ENCODE data around the gene RAB40B.
A peak's percentile ranks its signal among the peaks of the same experiment; 100 is the strongest.
"Not testable (repeated sequence)": the region's sequence is repeated elsewhere in the genome, so short reads cannot be mapped to it uniquely, and the experiment has no call there.

RAB40B gene

GRCh38 chr17:82666931-82667667 is 31.4 kb downstream of the RAB40B start:
- no peak for DNase-seq

DNA sequence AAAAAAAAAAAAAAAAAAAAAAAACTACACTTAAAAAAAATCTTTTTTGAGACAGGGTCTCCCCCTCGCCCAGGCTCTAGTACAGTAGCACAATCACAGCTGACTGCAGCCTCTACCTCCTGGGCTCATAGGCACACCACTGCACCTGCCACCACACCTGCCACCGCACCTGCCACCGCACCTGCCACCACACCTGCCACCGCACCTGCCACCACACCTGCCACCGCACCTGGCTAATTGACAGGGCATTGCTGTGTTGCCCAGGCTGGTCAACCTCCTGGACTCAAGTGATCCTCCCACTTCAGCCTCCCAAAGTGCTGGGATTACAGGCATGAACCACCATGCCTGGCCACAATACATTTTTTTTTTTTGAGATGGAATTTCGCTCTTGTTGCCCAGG is 32.6 kb downstream of the RAB40B start:
- no peak for DNase-seq

DNA sequence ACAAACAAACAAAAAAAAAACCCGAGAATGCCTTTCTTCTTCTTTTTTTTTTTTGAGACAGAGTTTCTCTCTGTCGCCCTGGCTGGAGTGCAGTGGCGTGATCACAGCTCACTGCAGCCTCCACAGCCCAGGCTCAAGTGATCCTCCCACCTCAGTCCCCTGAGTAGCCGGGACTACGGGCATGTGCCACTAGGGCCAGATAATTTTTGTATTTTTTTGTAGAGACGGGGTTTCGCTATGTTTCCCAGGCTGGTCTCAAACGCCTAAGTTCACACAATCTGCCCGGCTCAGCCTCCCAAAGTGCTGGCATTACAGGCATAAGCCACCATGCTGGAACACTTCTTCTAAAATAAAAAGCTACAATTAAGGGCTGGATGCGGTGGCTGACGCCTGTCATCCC is 33.3 kb downstream of the RAB40B start:
- DNase-seq, result no peak

DNA sequence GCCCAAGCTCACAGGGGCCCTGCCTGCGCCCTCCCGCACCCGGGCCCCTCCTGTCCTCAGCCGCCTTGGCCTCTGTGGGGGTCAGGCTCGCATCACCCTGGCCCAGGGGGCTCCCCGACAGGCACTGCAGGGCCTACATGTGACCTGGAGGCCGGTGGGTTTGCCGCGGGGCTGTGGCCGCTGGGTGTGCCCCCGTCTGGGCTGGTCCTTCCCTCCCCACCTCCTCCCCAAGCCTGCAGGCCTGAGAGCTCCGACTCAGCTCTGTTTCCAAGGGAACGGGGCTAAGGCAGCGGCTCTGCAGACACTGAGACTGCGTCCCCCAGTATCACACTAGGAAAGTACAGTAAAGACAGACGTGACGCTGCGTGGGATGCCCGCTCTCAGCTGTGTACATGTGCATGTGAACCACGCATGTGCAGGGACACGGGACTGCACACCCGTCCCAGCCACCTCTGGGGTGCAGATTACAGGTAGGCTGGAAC is 33.8 kb downstream of the RAB40B start:
- no peak for DNase-seq

GRCh38 chr17:82664276-82664575 is 34.3 kb downstream of the RAB40B start:
- no peak for DNase-seq

- DNase-seq, result no peak
Measured at GRCh38 chr17:82663381-82664275, 34.9 kb downstream of the RAB40B start.

DNA sequence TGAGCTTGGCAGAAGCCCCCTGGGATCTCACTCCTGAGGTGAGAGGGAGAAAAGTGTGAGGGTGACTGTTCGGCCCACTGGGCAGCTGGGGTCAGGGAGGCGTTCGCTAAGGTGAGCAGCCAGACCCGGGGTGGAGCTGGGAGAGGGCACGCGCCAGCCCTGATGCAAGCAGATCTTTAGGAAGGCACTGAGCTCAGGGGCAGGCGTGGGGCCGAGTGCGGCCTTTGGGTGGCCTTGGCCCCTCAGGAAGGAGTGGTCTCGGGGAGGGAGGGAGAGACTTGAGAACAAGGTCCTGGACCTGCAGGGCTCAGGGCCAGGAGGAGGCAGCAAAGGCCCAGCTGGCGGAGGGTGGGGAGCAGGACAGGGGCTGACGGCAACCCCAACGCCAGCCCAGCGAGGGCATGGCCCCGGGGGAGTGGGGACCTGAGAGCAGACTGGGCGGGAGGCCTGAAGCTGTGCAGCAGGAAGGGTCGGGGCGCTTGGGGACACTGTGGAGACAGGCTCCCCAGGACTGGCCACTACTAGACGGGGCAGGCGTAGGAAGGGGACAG is 35.7 kb downstream of the RAB40B start:
- no peak for DNase-seq

DNA sequence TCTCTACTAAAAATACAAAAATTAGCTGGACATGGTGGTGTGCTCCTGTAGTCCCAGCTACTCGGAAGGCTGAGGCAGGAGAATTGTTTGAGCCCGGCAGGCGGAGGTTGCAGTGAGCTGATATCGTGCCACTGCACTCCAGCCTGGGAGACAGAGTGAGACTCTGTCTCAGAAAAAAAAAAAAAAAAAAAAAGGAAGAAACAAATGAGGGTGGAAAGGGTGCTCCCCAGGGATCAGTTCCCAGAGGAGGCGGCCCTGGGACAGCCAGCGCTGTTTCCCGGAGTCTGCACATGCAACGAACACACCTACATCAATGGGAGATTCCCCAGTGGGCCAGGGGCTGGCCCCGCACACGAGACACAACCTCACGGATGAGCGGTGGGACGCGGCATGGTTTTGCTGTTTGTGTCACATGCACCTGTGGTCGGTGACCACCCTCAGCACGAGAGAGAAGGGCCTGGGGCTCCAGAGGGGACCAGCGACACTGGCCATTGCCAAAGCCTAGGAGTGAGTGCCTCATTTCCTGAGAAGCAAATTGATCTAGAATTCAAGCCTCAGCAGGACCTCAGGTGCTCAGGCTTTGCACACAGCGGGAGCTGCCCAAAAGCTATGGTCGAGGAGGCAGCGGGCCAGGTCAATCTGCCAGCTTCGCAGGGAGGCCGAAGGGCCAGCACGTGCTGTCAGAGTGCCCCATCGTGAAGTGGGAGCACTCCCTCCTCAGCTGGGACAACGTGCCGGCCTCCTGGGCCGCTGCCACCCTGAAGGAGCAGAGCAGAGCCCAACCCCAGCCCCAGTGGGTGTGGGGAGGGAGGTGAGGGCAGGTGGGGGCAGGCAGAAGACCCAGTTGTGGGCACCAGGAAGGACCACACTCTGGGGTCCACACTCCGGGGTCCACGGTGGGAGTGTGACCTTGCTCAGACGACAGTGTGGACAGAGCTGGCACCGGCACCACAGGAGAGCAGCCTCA is 36.5 kb downstream of the RAB40B start:
- DNase-seq, result no peak

GRCh38 chr17:82659886-82660285 is 38.6 kb downstream of the RAB40B start:
- no peak for DNase-seq

GRCh38 chr17:82658796-82659452 is 39.6 kb downstream of the RAB40B start:
- no peak for DNase-seq

DNA sequence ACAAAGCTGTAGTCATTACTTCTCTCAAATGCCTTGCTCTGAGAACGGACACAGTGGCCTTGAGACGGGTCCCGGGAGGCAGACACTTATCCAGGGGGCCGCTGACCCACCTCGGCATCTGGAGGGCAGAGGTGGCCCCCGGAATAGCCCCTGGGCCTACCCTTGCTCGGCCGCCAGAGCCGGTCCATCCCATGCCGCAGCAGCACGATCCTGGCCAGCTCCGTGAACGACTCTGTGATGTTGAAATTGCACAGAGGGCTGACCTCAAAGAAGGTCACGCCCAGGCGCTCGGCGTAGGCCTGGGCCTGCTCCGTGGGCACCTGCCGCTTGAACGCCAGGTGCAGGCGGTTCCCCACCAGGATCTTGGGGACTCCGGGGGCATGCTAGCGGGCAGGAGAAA is 40.2 kb downstream of the RAB40B start:
- DNase-seq, result no peak

DNA sequence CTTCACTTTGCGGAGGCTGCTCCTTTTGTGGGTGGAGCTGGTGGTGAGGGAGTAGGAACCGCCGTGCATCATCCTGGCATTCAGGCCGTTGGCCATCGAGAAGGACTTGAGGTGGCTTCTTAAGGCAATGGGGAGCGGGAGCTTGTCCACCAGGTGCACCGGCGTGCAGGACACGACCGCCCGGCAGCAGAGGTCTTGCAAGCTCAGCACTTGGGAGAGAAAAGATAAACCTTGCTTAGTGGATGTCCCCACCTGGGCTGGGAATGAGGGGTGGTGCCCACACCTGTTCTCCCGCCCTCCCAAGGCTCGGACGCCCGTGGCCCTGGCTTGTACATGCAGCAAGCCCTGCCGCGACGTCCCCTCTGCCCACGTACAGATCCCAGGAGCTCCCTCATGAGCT is 40.6 kb downstream of the RAB40B start:
- no peak for DNase-seq

GRCh38 chr17:82656266-82656665 is 42.2 kb downstream of the RAB40B start:
- DNase-seq, result no peak

GRCh38 chr17:82655523-82655922 is 43.0 kb downstream of the RAB40B start:
- DNase-seq, result no peak

GRCh38 chr17:82655038-82655479 is 43.4 kb downstream of the RAB40B start:
- DNase-seq, result no peak

DNA sequence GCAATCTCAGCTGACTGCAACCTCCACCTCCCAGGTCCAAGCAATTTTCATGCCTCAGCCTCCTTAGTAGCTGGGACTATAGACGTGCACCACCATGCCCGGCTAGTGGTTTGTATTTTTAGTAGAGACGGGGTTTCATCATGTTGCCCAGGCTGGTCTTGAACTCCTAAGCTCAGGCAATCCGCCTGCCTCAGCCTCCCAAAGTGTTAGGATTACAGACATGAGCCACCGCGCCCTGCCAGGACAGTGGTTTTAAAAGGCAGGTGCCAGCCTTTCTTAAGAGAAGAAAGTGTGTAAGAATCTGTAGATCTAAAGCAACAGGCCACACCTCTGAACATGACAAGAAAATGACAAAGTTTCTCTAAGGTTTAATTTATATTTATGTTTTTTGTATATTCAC is 43.9 kb downstream of the RAB40B start:
- DNase-seq, result not testable (repeated sequence)

- DNase-seq, result no peak
Measured at GRCh38 chr17:82653651-82654528, 44.6 kb downstream of the RAB40B start.

GRCh38 chr17:82650723-82651122 is 47.8 kb downstream of the RAB40B start:
- DNase-seq, result no peak

- DNase-seq, result no peak
Measured at GRCh38 chr17:82649501-82650261, 48.8 kb downstream of the RAB40B start.

DNA sequence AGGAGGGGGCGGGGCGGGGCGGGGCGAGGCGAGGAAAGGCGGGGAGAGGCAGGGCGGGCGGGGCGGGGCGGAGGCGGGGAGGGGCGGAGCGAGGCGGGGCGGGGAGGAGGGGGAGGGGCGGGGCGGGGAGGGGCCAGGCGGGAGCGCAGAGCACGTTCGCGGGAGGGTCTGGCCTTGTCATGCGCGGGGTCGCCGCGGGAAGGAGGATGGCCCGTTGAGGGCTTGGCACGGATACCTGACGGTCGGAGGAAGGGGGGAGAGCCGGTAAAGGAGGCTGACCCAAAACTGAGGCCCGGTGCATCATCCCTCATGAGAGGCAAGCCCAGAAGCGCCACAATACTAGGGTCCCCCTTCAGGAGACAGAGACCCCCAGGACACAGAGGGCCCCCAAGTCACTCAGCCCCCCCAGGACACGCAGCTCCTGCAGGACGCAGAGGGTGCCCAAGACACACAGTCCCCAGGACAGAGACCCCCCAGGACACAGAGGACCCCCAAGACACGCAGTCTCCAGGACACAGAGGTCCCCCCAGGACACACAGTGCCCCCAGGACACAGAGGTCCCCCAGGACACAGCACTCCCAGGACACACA is 49.7 kb downstream of the RAB40B start:
- DNase-seq, result peak; percentile 68
